ENCODE results near the gene LTB4R2. TPM values are rescaled to one million over a fixed set of nuclear protein-coding genes. Genes with fewer than 3 reads are reported as not detected.

Gene LTB4R2
- total RNA-seq, 4 donors from 2014 or later: 4.4 to 81.5 (median 7.1) TPM

GRCh38 chr14:24324024-24324423 lies 14.1 kb downstream of the LTB4R2 start:
- no peak overlapping the region for H3K4me3 ChIP-seq
- in situ Hi-C loops (cut with MboI; ENCODE audit: low pct_ligation_motif_present in 1 of 4, low pct_unique_long_range_greater_than_20kb in 1 of 4, low sequenced_read_pairs in 3 of 4): no loop called here
- DNase-seq: no peak
- H3K9me3 ChIP-seq: no peaks in the 10 kb centered on the region
- H3K36me3 ChIP-seq: no peaks in the 10 kb centered on the region
- no peak for TF ChIP-seq POLR2A (IDR thresholded peaks at IDR 0.05)
- no peak for TF ChIP-seq EP300 (IDR thresholded peaks at IDR 0.05; ENCODE audit: low read depth)
- no peak for TF ChIP-seq CTCF (IDR thresholded peaks at IDR 0.05)
- TF ChIP-seq POLR2AphosphoS5 (IDR thresholded peaks at IDR 0.05): no peak
- no peak overlapping the region for H3K27ac ChIP-seq
- peaks cover 0 to 7% (median 0%) of the 10 kb centered on the region in 4 donors for H3K4me1 ChIP-seq
- 68 to 83% methylated on average over 1 to 6 of the region's 6 CpGs for WGBS, 2 donors (ENCODE audit: low coverage in 1 of 2)
- H3K27me3 ChIP-seq: peaks cover under 1% of the 10 kb centered on the region
- intact Hi-C loops (cut with DNase I; ENCODE audit: low total_unique reads): no loop called here

- WGBS, 2 donors (ENCODE audit: low coverage in 1 of 2): 60 to 81% methylated on average over 1 to 5 of the region's 5 CpGs
- intact Hi-C loops (cut with DNase I; ENCODE audit: low total_unique reads): no loop called here
These were observed 15.1 kb downstream of the LTB4R2 start for GRCh38 chr14:24325041-24325530.

DNA sequence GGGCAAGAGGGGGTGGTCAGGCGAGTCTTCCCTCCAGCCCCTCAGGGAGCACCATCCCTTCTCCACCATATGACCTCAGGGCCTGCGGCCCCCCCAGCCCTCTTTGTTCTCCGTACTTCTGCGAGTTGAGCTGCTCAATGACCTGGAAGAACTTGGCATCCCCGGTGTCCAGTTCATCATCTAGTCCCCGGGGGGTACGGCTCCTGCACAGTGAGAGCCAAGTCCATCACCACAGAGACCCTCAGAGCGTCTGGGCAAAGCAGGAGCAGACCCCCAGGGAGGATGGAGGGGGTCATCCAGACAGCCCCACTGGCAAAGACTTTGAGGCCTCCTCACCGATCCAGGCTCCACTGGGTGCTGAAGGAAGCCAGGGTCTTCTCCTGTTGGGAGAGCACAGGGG lies 16.0 kb downstream of the LTB4R2 start:
- DNase-seq: no peak
- TF ChIP-seq EP300 (IDR thresholded peaks at IDR 0.05; ENCODE audit: low read depth) (no peak), CTCF (IDR thresholded peaks at IDR 0.05) (no peak), POLR2A (IDR thresholded peaks at IDR 0.05) (no peak), POLR2AphosphoS5 (IDR thresholded peaks at IDR 0.05) (no peak)
- 83% methylated on average over 9 of the region's 9 CpGs; no CpG with 5 or more reads in 1 of the 2 donors for WGBS, 2 donors (ENCODE audit: low coverage in 1 of 2)

More at GRCh38 chr14:24325041-24325530, 15.1 kb downstream of the LTB4R2 start:
- peaks cover 0 to 13% (median 0%) of the 10 kb centered on the region in 4 donors for H3K4me1 ChIP-seq
- TF ChIP-seq CTCF (IDR thresholded peaks at IDR 0.05) (no peak), EP300 (IDR thresholded peaks at IDR 0.05; ENCODE audit: low read depth) (no peak), POLR2A (IDR thresholded peaks at IDR 0.05) (no peak), POLR2AphosphoS5 (IDR thresholded peaks at IDR 0.05) (no peak)
- DNase-seq: no peak
- H3K27ac ChIP-seq: no peak overlapping the region
- H3K27me3 ChIP-seq: no peaks in the 10 kb centered on the region
- no peaks in the 10 kb centered on the region for H3K9me3 ChIP-seq
- no peak overlapping the region for H3K4me3 ChIP-seq
- in situ Hi-C loops (cut with MboI; ENCODE audit: low pct_ligation_motif_present in 1 of 4, low pct_unique_long_range_greater_than_20kb in 1 of 4, low sequenced_read_pairs in 3 of 4): loop anchor here in 1 of 4 donors (25.0 kb wide), 1 partner anchor 112 kb away; the partner anchor contains the start of genes CBLN3, KHNYN and SDR39U1
- no peaks in the 10 kb centered on the region for H3K36me3 ChIP-seq

GRCh38 chr14:24327303-24327702 lies 17.4 kb downstream of the LTB4R2 start:
- no peak overlapping the region for H3K4me3 ChIP-seq
- H3K9me3 ChIP-seq: no peaks in the 10 kb centered on the region
- intact Hi-C loops (cut with DNase I; ENCODE audit: low total_unique reads): no loop called here
- no peak for DNase-seq
- 40 to 88% methylated on average over 1 to 2 of the region's 2 CpGs for WGBS, 2 donors (ENCODE audit: low coverage in 1 of 2)
- peaks cover under 1 to 18% (median 4%) of the 10 kb centered on the region in 4 donors for H3K4me1 ChIP-seq
- H3K36me3 ChIP-seq: no peaks in the 10 kb centered on the region
- no peaks in the 10 kb centered on the region for H3K27me3 ChIP-seq
- in situ Hi-C loops (cut with MboI; ENCODE audit: low pct_ligation_motif_present in 1 of 4, low pct_unique_long_range_greater_than_20kb in 1 of 4, low sequenced_read_pairs in 3 of 4): loop anchor here in 1 of 4 donors (25.0 kb wide), 1 partner anchor 110 kb away; the partner anchor contains the start of genes CBLN3, KHNYN and SDR39U1
- TF ChIP-seq EP300 (IDR thresholded peaks at IDR 0.05; ENCODE audit: low read depth) (no peak), POLR2AphosphoS5 (IDR thresholded peaks at IDR 0.05) (no peak), CTCF (IDR thresholded peaks at IDR 0.05) (no peak), POLR2A (IDR thresholded peaks at IDR 0.05) (no peak)
- no peak overlapping the region for H3K27ac ChIP-seq

More for the DNA sequence above, 16.0 kb downstream of the LTB4R2 start:
- H3K4me1 ChIP-seq: peaks cover 0 to 13% (median 0%) of the 10 kb centered on the region in 4 donors
- no peak overlapping the region for H3K27ac ChIP-seq
- in situ Hi-C loops (cut with MboI; ENCODE audit: low pct_ligation_motif_present in 1 of 4, low pct_unique_long_range_greater_than_20kb in 1 of 4, low sequenced_read_pairs in 3 of 4) (loop anchor here in 1 of 4 donors (25.0 kb wide), 1 partner anchor 111 kb away; the partner anchor contains the start of genes CBLN3, KHNYN and SDR39U1), intact Hi-C loops (cut with DNase I; ENCODE audit: low total_unique reads) (no loop called here)
- H3K36me3 ChIP-seq: no peaks in the 10 kb centered on the region
- H3K4me3 ChIP-seq: no peak overlapping the region
- H3K9me3 ChIP-seq: no peaks in the 10 kb centered on the region
- H3K27me3 ChIP-seq: no peaks in the 10 kb centered on the region
